ENCODE data around the gene BBS1. TPM values are rescaled to one million over a fixed set of nuclear protein-coding genes. Genes with fewer than 3 reads are reported as not detected.

Gene BBS1
- total RNA-seq, 1 experiment from 2014 or later = 29.8 TPM

GRCh38 chr11:66561975-66562248 lies 51.5 kb downstream of the BBS1 start:
- POLR2A ChIA-PET = interaction anchor here (0.8 kb wide), 1 partner anchor 12 kb away, joined by 3 read pairs; no protein-coding TSS in a partner anchor

More at GRCh38 chr11:66561975-66562248, 51.5 kb downstream of the BBS1 start:
- Histone ChIP-seq H3K4me1 (ENCODE audit: control insufficient read depth in 1 of 2, insufficient read depth in 2 of 2, low read length in 2 of 2) (no peaks in the 10 kb centered on the region), H3K9me3 (ENCODE audit: control insufficient read depth in 1 of 2, insufficient read depth in 1 of 2, low read depth in 1 of 2, low read length in 2 of 2) (no peaks in the 10 kb centered on the region), H3K27ac (ENCODE audit: low read depth, low read length) (no peak overlapping the region), H3K36me3 (ENCODE audit: control insufficient read depth in 1 of 2, insufficient read depth in 2 of 2, low read length in 2 of 2) (no peaks in the 10 kb centered on the region), H3K4me3 (replicated peaks in 1 of 2; ENCODE audit: low read depth in 1 of 2, low read length in 2 of 2) (no peak overlapping the region), H3K9me2 (ENCODE audit: insufficient read depth) (no peaks in the 10 kb centered on the region), H4K20me1 (ENCODE audit: insufficient read depth) (no peaks in the 10 kb centered on the region), H3K9ac (ENCODE audit: low read length) (no peak overlapping the region), H2AFZ (ENCODE audit: low read depth, low read length, poor library complexity, severe bottlenecking) (no peak overlapping the region), H3K4me2 (ENCODE audit: low read length) (no peak overlapping the region), H3K27me3 (ENCODE audit: insufficient read depth, low read length) (no peaks in the 10 kb centered on the region), H3K79me2 (ENCODE audit: insufficient read depth, low read length) (no peaks in the 10 kb centered on the region)
- no peak for TF ChIP-seq POLR2A (IDR thresholded peaks at IDR 0.05; ENCODE audit: borderline replicate concordance, extremely low read depth, insufficient read depth, insufficient read length)
- TF ChIP-seq CTCF (IDR thresholded peaks at IDR 0.05 in 2 of 3, conservative IDR thresholded peaks at IDR 0.05 in 1 of 3; ENCODE audit: borderline replicate concordance in 1 of 3, insufficient read depth in 1 of 3, low read depth in 2 of 3, low read length in 2 of 3) = no peak
- no peak for TF ChIP-seq FOSL1 (IDR thresholded peaks at IDR 0.05; ENCODE audit: low read depth)
- no peak for TF ChIP-seq POLR2AphosphoS5 (IDR thresholded peaks at IDR 0.05; ENCODE audit: low read depth, low read length)
- no peak for TF ChIP-seq ZNF274 (IDR thresholded peaks at IDR 0.05; ENCODE audit: low read depth, low read length)
- TF ChIP-seq JUND (IDR thresholded peaks at IDR 0.05) = no peak
- TF ChIP-seq REST (IDR thresholded peaks at IDR 0.05; ENCODE audit: low read depth) = no peak
- no peak for TF ChIP-seq SP1 (IDR thresholded peaks at IDR 0.05; ENCODE audit: low read depth)
- no peak for TF ChIP-seq MAX (IDR thresholded peaks at IDR 0.05)
- TF ChIP-seq CEBPB (IDR thresholded peaks at IDR 0.05; ENCODE audit: low read depth) = no peak
- TF ChIP-seq EGR1 (IDR thresholded peaks at IDR 0.05; ENCODE audit: low read depth) = no peak
- no peak for TF ChIP-seq SRF (IDR thresholded peaks at IDR 0.05; ENCODE audit: low read depth)
- TF ChIP-seq ATF3 (IDR thresholded peaks at IDR 0.05) = no peak
- no peak for TF ChIP-seq YY1 (IDR thresholded peaks at IDR 0.05; ENCODE audit: extremely low read depth, insufficient replicate concordance, low read depth, low read length)
- no peak for TF ChIP-seq EZH2 (IDR thresholded peaks at IDR 0.05)
- TF ChIP-seq SIN3A (IDR thresholded peaks at IDR 0.05; ENCODE audit: low read depth) = no peak
- BruUV-seq (replicated peaks) = no TSS peak
- ATAC-seq (no peak), DNase-seq (ENCODE audit: low read depth, low spot score) (no peak)
- ChIA-PET RAD21 (ENCODE audit: low non-redundant PET in 1 of 2, low total read pairs in 2 of 2, uncharacterized antibody in 2 of 2, unreplicated experiment in 2 of 2) (no interaction called here), CTCF (no interaction called here)
- intact Hi-C loops (cut with micrococcal nuclease) = no loop called here
